WTC11 (cell line): ENCODE results near the gene TMEM179.

Experiments
- AR ChIP-seq: fragments of 250-450 bp; sonication (Bioruptor Pico); IDR thresholded peaks from 2 replicates; pipeline ENCODE4 v1.9.0; 2021; ENCODE audit warnings: mild to moderate bottlenecking
- ATF2 ChIP-seq: sonication (generic); formaldehyde crosslinking; IDR thresholded peaks from 2 replicates; pipeline ENCODE4 v1.8.1; 2022; ENCODE audit warnings: low read depth, missing genetic modification reagents, borderline replicate concordance
- FOXJ3 ChIP-seq: sonication (generic); formaldehyde crosslinking; IDR thresholded peaks from 2 replicates; pipeline ENCODE4 v1.9.0; 2021; ENCODE audit warnings: missing genetic modification reagents, mild to moderate bottlenecking, borderline replicate concordance
- MYBL2 ChIP-seq: sonication (generic); formaldehyde crosslinking; IDR thresholded peaks from 2 replicates; pipeline ENCODE4 v1.8.1; 2023; ENCODE audit warnings: mild to moderate bottlenecking, moderate library complexity, missing genetic modification reagents
- NFYB ChIP-seq: sonication (generic); formaldehyde crosslinking; conservative IDR thresholded peaks from 2 replicates; pipeline ENCODE4 v1.8.0; 2022; ENCODE audit warnings: low read depth, missing genetic modification reagents
- NR1H2 ChIP-seq: sonication (generic); formaldehyde crosslinking; IDR thresholded peaks from 2 replicates; pipeline ENCODE4 v1.9.0; 2021; ENCODE audit warnings: mild to moderate bottlenecking, moderate library complexity, missing genetic modification reagents
- ZNF263 ChIP-seq: sonication (generic); formaldehyde crosslinking; IDR thresholded peaks from 2 replicates; pipeline ENCODE4 v1.8.1; 2022; ENCODE audit warnings: low read depth, mild to moderate bottlenecking, moderate library complexity, missing genetic modification reagents
- TF ChIP-seq, protein P1 (sequence below): fragments of 200-600 bp; IDR thresholded peaks from 2 replicates; pipeline ENCODE4 v1.8.0; 2022; ENCODE audit warnings: antibody characterized with exemption
- TF ChIP-seq, protein P2 (sequence below): fragments of 250-450 bp; sonication (Bioruptor Pico); IDR thresholded peaks from 2 replicates; pipeline ENCODE4 v1.8.0; 2021; ENCODE audit warnings: mild to moderate bottlenecking
- TF ChIP-seq, protein P3 (sequence below): sonication (generic); formaldehyde crosslinking; IDR thresholded peaks from 2 replicates; pipeline ENCODE4 v1.8.0; 2022; ENCODE audit warnings: mild to moderate bottlenecking, missing genetic modification reagents

- TF ChIP-seq, protein P1, sequence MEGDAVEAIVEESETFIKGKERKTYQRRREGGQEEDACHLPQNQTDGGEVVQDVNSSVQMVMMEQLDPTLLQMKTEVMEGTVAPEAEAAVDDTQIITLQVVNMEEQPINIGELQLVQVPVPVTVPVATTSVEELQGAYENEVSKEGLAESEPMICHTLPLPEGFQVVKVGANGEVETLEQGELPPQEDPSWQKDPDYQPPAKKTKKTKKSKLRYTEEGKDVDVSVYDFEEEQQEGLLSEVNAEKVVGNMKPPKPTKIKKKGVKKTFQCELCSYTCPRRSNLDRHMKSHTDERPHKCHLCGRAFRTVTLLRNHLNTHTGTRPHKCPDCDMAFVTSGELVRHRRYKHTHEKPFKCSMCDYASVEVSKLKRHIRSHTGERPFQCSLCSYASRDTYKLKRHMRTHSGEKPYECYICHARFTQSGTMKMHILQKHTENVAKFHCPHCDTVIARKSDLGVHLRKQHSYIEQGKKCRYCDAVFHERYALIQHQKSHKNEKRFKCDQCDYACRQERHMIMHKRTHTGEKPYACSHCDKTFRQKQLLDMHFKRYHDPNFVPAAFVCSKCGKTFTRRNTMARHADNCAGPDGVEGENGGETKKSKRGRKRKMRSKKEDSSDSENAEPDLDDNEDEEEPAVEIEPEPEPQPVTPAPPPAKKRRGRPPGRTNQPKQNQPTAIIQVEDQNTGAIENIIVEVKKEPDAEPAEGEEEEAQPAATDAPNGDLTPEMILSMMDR: no peak
- TF ChIP-seq ZNF263 (CRISPR knock-in tag): no peak
- TF ChIP-seq, protein P2, sequence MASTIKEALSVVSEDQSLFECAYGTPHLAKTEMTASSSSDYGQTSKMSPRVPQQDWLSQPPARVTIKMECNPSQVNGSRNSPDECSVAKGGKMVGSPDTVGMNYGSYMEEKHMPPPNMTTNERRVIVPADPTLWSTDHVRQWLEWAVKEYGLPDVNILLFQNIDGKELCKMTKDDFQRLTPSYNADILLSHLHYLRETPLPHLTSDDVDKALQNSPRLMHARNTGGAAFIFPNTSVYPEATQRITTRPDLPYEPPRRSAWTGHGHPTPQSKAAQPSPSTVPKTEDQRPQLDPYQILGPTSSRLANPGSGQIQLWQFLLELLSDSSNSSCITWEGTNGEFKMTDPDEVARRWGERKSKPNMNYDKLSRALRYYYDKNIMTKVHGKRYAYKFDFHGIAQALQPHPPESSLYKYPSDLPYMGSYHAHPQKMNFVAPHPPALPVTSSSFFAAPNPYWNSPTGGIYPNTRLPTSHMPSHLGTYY (CRISPR knock-in tag): no peak
- TF ChIP-seq AR (CRISPR knock-in tag): no peak
- TF ChIP-seq, protein P3, sequence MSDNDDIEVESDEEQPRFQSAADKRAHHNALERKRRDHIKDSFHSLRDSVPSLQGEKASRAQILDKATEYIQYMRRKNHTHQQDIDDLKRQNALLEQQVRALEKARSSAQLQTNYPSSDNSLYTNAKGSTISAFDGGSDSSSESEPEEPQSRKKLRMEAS (CRISPR knock-in tag): no peak
- TF ChIP-seq ATF2: no peak
- no peak for TF ChIP-seq FOXJ3
- no peak for TF ChIP-seq NFYB
- TF ChIP-seq NR1H2 (CRISPR knock-in tag): no peak
- no peak for TF ChIP-seq MYBL2 (CRISPR knock-in tag)
These were observed 18.4 kb downstream of the TMEM179 start for GRCh38 chr14:104585966-104586697.
